ENCODE results near the gene RASL10A.

GRCh38 chr22:29328055-29328454 is 12.6 kb upstream of the RASL10A start:
- no peak for TF ChIP-seq CTCF (IDR thresholded peaks at IDR 0.05; ENCODE audit: low read depth, low read length)
- TF ChIP-seq, protein P1, sequence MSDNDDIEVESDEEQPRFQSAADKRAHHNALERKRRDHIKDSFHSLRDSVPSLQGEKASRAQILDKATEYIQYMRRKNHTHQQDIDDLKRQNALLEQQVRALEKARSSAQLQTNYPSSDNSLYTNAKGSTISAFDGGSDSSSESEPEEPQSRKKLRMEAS (IDR thresholded peaks at IDR 0.05; ENCODE audit: low read depth, low read length): no peak
